Breast epithelium (tissue), 3 donors: ENCODE data around the gene PTOV1.

Experiments
- POLR2A ChIP-seq: fragments of 450-650 bp; IDR thresholded peaks from one replicate; pipeline ENCODE4 v1.6.1; 2016; ENCODE audit warnings: antibody characterized with exemption, mild to moderate bottlenecking, moderate library complexity
- POLR2AphosphoS5 ChIP-seq, 3 donors: sonication (generic); formaldehyde crosslinking; IDR thresholded peaks; one replicate each; pipeline ENCODE4 v1.6.1; 2017; ENCODE audit warnings: antibody characterized with exemption in 3 of 3
- TF ChIP-seq, protein P1 (sequence below), 3 donors: fragments of 450-650 bp; IDR thresholded peaks; one replicate each; pipeline ENCODE4 v1.5.1; 2016 to 2017; ENCODE audit warnings: antibody characterized with exemption in 3 of 3, mild to moderate bottlenecking in 3 of 3, moderate library complexity in 3 of 3

DNA sequence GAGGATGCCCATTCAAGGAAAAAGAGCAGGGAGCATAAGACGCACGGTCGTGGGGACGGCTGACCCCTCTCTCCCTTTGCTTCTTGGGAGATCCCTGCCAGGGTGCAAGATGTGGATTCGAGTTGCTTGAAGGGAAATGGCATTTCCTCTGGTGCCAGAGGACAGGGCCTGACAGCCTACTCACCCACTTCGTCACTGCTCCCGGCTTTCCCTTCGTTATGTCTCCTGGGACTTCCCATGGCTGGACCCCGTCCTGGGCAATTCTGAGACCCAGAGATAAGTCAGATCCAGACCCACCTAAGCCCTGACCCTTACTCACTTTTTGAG, 27.7 kb downstream of the PTOV1 start:
- no peak for TF ChIP-seq POLR2A
- TF ChIP-seq, protein P1, sequence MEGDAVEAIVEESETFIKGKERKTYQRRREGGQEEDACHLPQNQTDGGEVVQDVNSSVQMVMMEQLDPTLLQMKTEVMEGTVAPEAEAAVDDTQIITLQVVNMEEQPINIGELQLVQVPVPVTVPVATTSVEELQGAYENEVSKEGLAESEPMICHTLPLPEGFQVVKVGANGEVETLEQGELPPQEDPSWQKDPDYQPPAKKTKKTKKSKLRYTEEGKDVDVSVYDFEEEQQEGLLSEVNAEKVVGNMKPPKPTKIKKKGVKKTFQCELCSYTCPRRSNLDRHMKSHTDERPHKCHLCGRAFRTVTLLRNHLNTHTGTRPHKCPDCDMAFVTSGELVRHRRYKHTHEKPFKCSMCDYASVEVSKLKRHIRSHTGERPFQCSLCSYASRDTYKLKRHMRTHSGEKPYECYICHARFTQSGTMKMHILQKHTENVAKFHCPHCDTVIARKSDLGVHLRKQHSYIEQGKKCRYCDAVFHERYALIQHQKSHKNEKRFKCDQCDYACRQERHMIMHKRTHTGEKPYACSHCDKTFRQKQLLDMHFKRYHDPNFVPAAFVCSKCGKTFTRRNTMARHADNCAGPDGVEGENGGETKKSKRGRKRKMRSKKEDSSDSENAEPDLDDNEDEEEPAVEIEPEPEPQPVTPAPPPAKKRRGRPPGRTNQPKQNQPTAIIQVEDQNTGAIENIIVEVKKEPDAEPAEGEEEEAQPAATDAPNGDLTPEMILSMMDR (IDR thresholded peaks at IDR 0.05), result no peak
- TF ChIP-seq POLR2AphosphoS5 (IDR thresholded peaks at IDR 0.05), result no peak
